GM23338 (cell line): ENCODE measurements around the gene NOX5. TPM values are rescaled to one million over a fixed set of nuclear protein-coding genes. Genes with fewer than 3 reads are reported as not detected.

Source experiments
- ATAC-seq: fragments of 200-7000 bp; cut with Tn5 transposase; 3 replicates; pipeline ENCODE4 v1.9.1; 2020
- DNase-seq: peaks from one replicate; pipeline ENCODE4 v3.0.0-alpha.2; 2015; ENCODE audit warnings: low spot score
- H2AFZ ChIP-seq: fragments of 200-600 bp; sonication (generic); 2 replicates; pipeline ENCODE4 v1.8.0; 2016; ENCODE audit warnings: antibody characterized with exemption, mild to moderate bottlenecking, moderate library complexity
- H3F3A ChIP-seq: fragments of 200-600 bp; sonication (generic); replicated peaks from 2 replicates; pipeline ENCODE4 v1.8.0; 2017; ENCODE audit warnings: antibody characterized with exemption, mixed run types, low read depth
- H3K27ac ChIP-seq: fragments of 200-600 bp; sonication (generic); 2 replicates; pipeline ENCODE4 v1.6.1; 2016; ENCODE audit warnings: low read depth
- H3K27me3 ChIP-seq: fragments of 200-600 bp; sonication (generic); 2 replicates; pipeline ENCODE4 v1.8.0; 2016; ENCODE audit warnings: mild to moderate bottlenecking, mixed run types, moderate library complexity; ENCODE audit not compliant: insufficient read depth
- H3K36me3 ChIP-seq: fragments of 200-600 bp; sonication (generic); 2 replicates; pipeline ENCODE4 v1.8.0; 2016; ENCODE audit warnings: mild to moderate bottlenecking; ENCODE audit not compliant: insufficient read depth
- H3K4me1 ChIP-seq: fragments of 200-600 bp; sonication (generic); 2 replicates; pipeline ENCODE4 v1.8.0; 2016; ENCODE audit warnings: mild to moderate bottlenecking, moderate library complexity; ENCODE audit not compliant: insufficient read depth
- H3K4me2 ChIP-seq: fragments of 200-600 bp; sonication (generic); 2 replicates; pipeline ENCODE4 v1.7.1; 2017; ENCODE audit warnings: mixed run types
- H3K4me3 ChIP-seq: fragments of 200-600 bp; sonication (generic); 2 replicates; pipeline ENCODE4 v1.6.1; 2016; ENCODE audit warnings: mixed run types
- H3K79me2 ChIP-seq: fragments of 200-600 bp; sonication (generic); replicated peaks from 2 replicates; pipeline ENCODE4 v1.8.0; 2017; ENCODE audit warnings: mild to moderate bottlenecking; ENCODE audit not compliant: insufficient read depth
- H3K9me2 ChIP-seq: fragments of 200-600 bp; sonication (generic); 2 replicates; pipeline ENCODE4 v1.8.0; 2017; ENCODE audit not compliant: insufficient read depth
- H4K20me1 ChIP-seq: fragments of 200-600 bp; sonication (generic); replicated peaks from 2 replicates; pipeline ENCODE4 v1.8.0; 2017; ENCODE audit warnings: mild to moderate bottlenecking; ENCODE audit not compliant: insufficient read depth
- H3K27ac Mint-ChIP-seq: 2 replicates; pipeline ENCODE4 v1.8.0; 2020; ENCODE audit warnings: inconsistent platforms, mild to moderate bottlenecking, moderate library complexity, mixed read lengths
- H3K27me3 Mint-ChIP-seq: 3 replicates; pipeline ENCODE4 v1.8.0; 2022; ENCODE audit warnings: low read depth, mild to moderate bottlenecking, moderate library complexity, mixed read lengths, inconsistent platforms; ENCODE audit not compliant: insufficient read depth, poor library complexity
- H3K36me3 Mint-ChIP-seq: 3 replicates; pipeline ENCODE4 v1.8.0; 2021; ENCODE audit warnings: low read depth, mild to moderate bottlenecking, inconsistent platforms, moderate library complexity, mixed read lengths
- H3K4me1 Mint-ChIP-seq: 3 replicates; pipeline ENCODE4 v1.8.0; 2020; ENCODE audit warnings: mild to moderate bottlenecking, inconsistent platforms, mixed read lengths
- H3K4me3 Mint-ChIP-seq: 3 replicates; pipeline ENCODE4 v1.8.0; 2021; ENCODE audit warnings: moderate library complexity, mild to moderate bottlenecking, inconsistent platforms, mixed read lengths
- H3K9me3 Mint-ChIP-seq: 3 replicates; pipeline ENCODE4 v1.8.0; 2020; ENCODE audit warnings: moderate library complexity, mild to moderate bottlenecking, inconsistent platforms, mixed read lengths
- CREB1 ChIP-seq: fragments of 250-450 bp; sonication (Bioruptor Pico); IDR thresholded peaks from 2 replicates; pipeline ENCODE4 v1.5.0; 2020; ENCODE audit warnings: low read depth, mild to moderate bottlenecking, moderate library complexity
- EZH2 ChIP-seq: fragments of 200-600 bp; sonication (generic); IDR thresholded peaks from one replicate; pipeline ENCODE4 v1.8.0; 2017; ENCODE audit warnings: antibody characterized with exemption, mild to moderate bottlenecking, low read depth; ENCODE audit not compliant: unreplicated experiment
- JUNB ChIP-seq: IDR thresholded peaks from one replicate; pipeline ENCODE4 v1.6.1; 2016; ENCODE audit warnings: antibody characterized with exemption; ENCODE audit not compliant: unreplicated experiment
- POLR2AphosphoS5 ChIP-seq: IDR thresholded peaks from 2 replicates; pipeline ENCODE4 v1.6.1; 2016; ENCODE audit warnings: antibody characterized with exemption, low read depth
- ZNF114 ChIP-seq: fragments of 250-450 bp; sonication (Bioruptor Pico); IDR thresholded peaks from 2 replicates; pipeline ENCODE4 v1.5.0; 2020; ENCODE audit warnings: mild to moderate bottlenecking, moderate library complexity
- ZNF331 ChIP-seq: fragments of 250-450 bp; sonication (Bioruptor Pico); IDR thresholded peaks from 2 replicates; pipeline ENCODE4 v1.5.0; 2020; ENCODE audit warnings: low read depth, mild to moderate bottlenecking, moderate library complexity
- polyA plus RNA-seq: library from polyadenylated mRNA; unstranded; fragments of >200 nt; fragmentation: Nextera tagmentation; extraction: Ambion mirVana; gene quantifications from 2 replicates; pipeline ENCODE4 v1.2.1, GENCODE V29; 2016
- total RNA-seq: library from RNA; depleted of rRNA; stranded (reverse); fragments of >200 nt; shearing (Covaris generic); gene quantifications from 2 replicates; pipeline ENCODE4 v1.2.3, GENCODE V29; 2014
- TF ChIP-seq, protein P1 (sequence below), 2 experiments: fragments of 200-600 bp in 1 of 2; sonication (generic) in 1 of 2; conservative IDR thresholded peaks; 2 replicates each; pipeline versions ENCODE4 v1.5.1 to v1.6.1; 2016 to 2017; ENCODE audit warnings: antibody characterized with exemption in 2 of 2, low read depth in 2 of 2, mild to moderate bottlenecking in 2 of 2, moderate library complexity in 1 of 2
- TF ChIP-seq, protein P2 (sequence below): IDR thresholded peaks from 2 replicates; pipeline ENCODE4 v1.6.1; 2016; ENCODE audit warnings: antibody characterized with exemption
- TF ChIP-seq, protein P3 (sequence below): IDR thresholded peaks from one replicate; pipeline ENCODE4 v1.6.1; 2018; ENCODE audit warnings: antibody characterized with exemption; ENCODE audit not compliant: unreplicated experiment
- TF ChIP-seq, protein P4 (sequence below): fragments of 250-450 bp; sonication (Bioruptor Pico); IDR thresholded peaks from 2 replicates; pipeline ENCODE4 v1.5.0; 2020; ENCODE audit warnings: mild to moderate bottlenecking, moderate library complexity

The NOX5 gene
- total and polyA plus RNA-seq, 2 experiments from 2014 or later: 0.03 TPM; not detected in 1

DNA sequence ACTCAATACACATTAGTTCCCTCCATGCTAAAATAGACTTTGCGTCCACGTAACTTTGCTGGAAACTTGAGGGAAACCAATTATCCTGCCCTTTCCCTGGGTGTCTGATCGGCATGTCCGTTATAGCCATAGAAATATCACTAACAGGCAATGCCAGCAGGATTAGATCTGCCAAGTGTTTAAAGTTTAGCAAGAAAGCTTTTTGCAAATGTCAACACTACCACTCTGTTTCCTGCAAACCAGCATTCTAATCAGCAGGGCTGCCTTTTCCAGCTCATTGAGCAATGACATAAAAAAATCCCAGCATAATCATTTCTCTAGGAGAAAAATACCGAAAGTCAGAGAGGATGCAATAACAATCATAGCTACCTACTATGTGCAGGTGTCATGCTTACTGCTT, 60.9 kb downstream of the NOX5 start (continued):
- TF ChIP-seq, protein P1, sequence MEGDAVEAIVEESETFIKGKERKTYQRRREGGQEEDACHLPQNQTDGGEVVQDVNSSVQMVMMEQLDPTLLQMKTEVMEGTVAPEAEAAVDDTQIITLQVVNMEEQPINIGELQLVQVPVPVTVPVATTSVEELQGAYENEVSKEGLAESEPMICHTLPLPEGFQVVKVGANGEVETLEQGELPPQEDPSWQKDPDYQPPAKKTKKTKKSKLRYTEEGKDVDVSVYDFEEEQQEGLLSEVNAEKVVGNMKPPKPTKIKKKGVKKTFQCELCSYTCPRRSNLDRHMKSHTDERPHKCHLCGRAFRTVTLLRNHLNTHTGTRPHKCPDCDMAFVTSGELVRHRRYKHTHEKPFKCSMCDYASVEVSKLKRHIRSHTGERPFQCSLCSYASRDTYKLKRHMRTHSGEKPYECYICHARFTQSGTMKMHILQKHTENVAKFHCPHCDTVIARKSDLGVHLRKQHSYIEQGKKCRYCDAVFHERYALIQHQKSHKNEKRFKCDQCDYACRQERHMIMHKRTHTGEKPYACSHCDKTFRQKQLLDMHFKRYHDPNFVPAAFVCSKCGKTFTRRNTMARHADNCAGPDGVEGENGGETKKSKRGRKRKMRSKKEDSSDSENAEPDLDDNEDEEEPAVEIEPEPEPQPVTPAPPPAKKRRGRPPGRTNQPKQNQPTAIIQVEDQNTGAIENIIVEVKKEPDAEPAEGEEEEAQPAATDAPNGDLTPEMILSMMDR (conservative IDR thresholded peaks at IDR 0.05; ENCODE audit: low read depth in 2 of 2): no peak
- TF ChIP-seq ZNF114 (CRISPR knock-in tag): no peak
- TF ChIP-seq ZNF331 (CRISPR knock-in tag): no peak

DNA sequence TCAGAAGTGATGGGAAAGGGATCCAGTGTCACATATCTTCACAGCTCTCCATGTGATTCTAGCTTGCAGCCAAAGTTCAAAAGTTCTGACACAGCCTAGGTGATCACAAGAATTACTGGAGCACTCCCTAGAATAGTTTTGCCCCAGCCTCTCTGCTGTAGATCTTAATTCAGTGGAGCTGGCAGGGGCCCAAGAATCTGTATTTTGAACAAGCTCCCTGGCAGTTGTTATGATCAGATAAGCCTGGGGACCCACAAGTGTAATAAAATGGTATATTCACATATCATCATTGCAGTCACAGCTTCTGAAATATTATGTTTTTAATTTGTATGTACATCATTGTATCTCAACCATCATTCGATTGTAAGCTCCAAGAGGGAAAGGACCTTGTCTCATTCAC, 62.3 kb downstream of the NOX5 start:
- Mint-ChIP-seq H3K27me3 (peaks cover 19% of the 10 kb centered on the region), H3K9me3 (peaks cover 3% of the 10 kb centered on the region; the same call in 2 of the 3 replicates), H3K4me3 (no peak overlapping the region), H3K36me3 (no peaks in the 10 kb centered on the region), H3K27ac (no peak overlapping the region), H3K4me1 (peaks cover 46% of the 10 kb centered on the region)
- no peak overlapping the region for H3K4me3 ChIP-seq
- TF ChIP-seq, protein P2, sequence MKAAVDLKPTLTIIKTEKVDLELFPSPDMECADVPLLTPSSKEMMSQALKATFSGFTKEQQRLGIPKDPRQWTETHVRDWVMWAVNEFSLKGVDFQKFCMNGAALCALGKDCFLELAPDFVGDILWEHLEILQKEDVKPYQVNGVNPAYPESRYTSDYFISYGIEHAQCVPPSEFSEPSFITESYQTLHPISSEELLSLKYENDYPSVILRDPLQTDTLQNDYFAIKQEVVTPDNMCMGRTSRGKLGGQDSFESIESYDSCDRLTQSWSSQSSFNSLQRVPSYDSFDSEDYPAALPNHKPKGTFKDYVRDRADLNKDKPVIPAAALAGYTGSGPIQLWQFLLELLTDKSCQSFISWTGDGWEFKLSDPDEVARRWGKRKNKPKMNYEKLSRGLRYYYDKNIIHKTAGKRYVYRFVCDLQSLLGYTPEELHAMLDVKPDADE: no peak
- TF ChIP-seq CREB1: no peak
- TF ChIP-seq, protein P1 (conservative IDR thresholded peaks at IDR 0.05; ENCODE audit: low read depth in 2 of 2): no peak
- TF ChIP-seq, protein P3, sequence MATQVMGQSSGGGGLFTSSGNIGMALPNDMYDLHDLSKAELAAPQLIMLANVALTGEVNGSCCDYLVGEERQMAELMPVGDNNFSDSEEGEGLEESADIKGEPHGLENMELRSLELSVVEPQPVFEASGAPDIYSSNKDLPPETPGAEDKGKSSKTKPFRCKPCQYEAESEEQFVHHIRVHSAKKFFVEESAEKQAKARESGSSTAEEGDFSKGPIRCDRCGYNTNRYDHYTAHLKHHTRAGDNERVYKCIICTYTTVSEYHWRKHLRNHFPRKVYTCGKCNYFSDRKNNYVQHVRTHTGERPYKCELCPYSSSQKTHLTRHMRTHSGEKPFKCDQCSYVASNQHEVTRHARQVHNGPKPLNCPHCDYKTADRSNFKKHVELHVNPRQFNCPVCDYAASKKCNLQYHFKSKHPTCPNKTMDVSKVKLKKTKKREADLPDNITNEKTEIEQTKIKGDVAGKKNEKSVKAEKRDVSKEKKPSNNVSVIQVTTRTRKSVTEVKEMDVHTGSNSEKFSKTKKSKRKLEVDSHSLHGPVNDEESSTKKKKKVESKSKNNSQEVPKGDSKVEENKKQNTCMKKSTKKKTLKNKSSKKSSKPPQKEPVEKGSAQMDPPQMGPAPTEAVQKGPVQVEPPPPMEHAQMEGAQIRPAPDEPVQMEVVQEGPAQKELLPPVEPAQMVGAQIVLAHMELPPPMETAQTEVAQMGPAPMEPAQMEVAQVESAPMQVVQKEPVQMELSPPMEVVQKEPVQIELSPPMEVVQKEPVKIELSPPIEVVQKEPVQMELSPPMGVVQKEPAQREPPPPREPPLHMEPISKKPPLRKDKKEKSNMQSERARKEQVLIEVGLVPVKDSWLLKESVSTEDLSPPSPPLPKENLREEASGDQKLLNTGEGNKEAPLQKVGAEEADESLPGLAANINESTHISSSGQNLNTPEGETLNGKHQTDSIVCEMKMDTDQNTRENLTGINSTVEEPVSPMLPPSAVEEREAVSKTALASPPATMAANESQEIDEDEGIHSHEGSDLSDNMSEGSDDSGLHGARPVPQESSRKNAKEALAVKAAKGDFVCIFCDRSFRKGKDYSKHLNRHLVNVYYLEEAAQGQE: no peak
- TF ChIP-seq ZNF331 (CRISPR knock-in tag): no peak
- TF ChIP-seq, protein P4, sequence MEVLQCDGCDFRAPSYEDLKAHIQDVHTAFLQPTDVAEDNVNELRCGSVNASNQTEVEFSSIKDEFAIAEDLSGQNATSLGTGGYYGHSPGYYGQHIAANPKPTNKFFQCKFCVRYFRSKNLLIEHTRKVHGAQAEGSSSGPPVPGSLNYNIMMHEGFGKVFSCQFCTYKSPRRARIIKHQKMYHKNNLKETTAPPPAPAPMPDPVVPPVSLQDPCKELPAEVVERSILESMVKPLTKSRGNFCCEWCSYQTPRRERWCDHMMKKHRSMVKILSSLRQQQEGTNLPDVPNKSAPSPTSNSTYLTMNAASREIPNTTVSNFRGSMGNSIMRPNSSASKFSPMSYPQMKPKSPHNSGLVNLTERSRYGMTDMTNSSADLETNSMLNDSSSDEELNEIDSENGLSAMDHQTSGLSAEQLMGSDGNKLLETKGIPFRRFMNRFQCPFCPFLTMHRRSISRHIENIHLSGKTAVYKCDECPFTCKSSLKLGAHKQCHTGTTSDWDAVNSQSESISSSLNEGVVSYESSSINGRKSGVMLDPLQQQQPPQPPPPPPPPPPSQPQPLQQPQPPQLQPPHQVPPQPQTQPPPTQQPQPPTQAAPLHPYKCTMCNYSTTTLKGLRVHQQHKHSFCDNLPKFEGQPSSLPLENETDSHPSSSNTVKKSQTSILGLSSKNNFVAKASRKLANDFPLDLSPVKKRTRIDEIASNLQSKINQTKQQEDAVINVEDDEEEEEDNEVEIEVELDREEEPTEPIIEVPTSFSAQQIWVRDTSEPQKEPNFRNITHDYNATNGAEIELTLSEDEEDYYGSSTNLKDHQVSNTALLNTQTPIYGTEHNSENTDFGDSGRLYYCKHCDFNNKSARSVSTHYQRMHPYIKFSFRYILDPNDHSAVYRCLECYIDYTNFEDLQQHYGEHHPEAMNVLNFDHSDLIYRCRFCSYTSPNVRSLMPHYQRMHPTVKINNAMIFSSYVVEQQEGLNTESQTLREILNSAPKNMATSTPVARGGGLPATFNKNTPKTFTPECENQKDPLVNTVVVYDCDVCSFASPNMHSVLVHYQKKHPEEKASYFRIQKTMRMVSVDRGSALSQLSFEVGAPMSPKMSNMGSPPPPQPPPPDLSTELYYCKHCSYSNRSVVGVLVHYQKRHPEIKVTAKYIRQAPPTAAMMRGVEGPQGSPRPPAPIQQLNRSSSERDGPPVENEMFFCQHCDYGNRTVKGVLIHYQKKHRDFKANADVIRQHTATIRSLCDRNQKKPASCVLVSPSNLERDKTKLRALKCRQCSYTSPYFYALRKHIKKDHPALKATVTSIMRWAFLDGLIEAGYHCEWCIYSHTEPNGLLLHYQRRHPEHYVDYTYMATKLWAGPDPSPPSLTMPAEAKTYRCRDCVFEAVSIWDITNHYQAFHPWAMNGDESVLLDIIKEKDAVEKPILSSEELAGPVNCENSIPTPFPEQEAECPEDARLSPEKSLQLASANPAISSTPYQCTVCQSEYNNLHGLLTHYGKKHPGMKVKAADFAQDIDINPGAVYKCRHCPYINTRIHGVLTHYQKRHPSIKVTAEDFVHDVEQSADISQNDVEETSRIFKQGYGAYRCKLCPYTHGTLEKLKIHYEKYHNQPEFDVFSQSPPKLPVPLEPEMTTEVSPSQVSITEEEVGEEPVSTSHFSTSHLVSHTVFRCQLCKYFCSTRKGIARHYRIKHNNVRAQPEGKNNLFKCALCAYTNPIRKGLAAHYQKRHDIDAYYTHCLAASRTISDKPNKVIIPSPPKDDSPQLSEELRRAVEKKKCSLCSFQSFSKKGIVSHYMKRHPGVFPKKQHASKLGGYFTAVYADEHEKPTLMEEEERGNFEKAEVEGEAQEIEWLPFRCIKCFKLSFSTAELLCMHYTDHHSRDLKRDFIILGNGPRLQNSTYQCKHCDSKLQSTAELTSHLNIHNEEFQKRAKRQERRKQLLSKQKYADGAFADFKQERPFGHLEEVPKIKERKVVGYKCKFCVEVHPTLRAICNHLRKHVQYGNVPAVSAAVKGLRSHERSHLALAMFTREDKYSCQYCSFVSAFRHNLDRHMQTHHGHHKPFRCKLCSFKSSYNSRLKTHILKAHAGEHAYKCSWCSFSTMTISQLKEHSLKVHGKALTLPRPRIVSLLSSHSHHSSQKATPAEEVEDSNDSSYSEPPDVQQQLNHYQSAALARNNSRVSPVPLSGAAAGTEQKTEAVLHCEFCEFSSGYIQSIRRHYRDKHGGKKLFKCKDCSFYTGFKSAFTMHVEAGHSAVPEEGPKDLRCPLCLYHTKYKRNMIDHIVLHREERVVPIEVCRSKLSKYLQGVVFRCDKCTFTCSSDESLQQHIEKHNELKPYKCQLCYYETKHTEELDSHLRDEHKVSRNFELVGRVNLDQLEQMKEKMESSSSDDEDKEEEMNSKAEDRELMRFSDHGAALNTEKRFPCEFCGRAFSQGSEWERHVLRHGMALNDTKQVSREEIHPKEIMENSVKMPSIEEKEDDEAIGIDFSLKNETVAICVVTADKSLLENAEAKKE: no peak
- no peak for TF ChIP-seq JUNB
- no peak for TF ChIP-seq EZH2
- TF ChIP-seq POLR2AphosphoS5: no peak
- H3K9me2 ChIP-seq: no peaks in the 10 kb centered on the region
- DNase-seq (no peak), ATAC-seq (no peak)
- no peaks in the 10 kb centered on the region for H3K79me2 ChIP-seq
- peaks cover 36% of the 10 kb centered on the region for H3K4me1 ChIP-seq
- H3F3A ChIP-seq: 0 out of 2 replicates have a peak, but pooled peaks cover 3% of the 10 kb centered on the region
- no peaks in the 10 kb centered on the region for H3K36me3 ChIP-seq
- no peaks in the 10 kb centered on the region for H4K20me1 ChIP-seq
- H3K27me3 ChIP-seq: peaks cover 10% of the 10 kb centered on the region; the same call in 1 of the 2 replicates
- H3K4me2 ChIP-seq: no peak overlapping the region
- no peak overlapping the region for H2AFZ ChIP-seq
- no peak overlapping the region for H3K27ac ChIP-seq
